Stimulated activated CD4-positive, alpha-beta T cell treated with anti-CD3 and anti-CD28 coated beads, TNF-alpha, amount 100 ng/mL, for 1 hour (primary cell): ENCODE data around the gene IHH.

Source experiments
- DNase-seq, 3 donors: peaks; one replicate each; pipeline ENCODE4 v3.0.0-alpha.2; 2020; ENCODE audit warnings: low read depth in 3 of 3, low spot score in 1 of 3

The IHH gene

GRCh38 chr2:219060821-219061791, at the start of gene IHH:
Gene IHH, minus strand, starts transcription at chr2:219060921. Its CDS starts 454 bp downstream, at chr2:219060467.
- DNase-seq: no peak

GRCh38 chr2:219109471-219109870, 48.8 kb upstream of the IHH start:
- DNase-seq: no peak

GRCh38 chr2:219107758-219108157, 47.0 kb upstream of the IHH start:
- DNase-seq: no peak

- DNase-seq: no peak
These were observed 45.5 kb upstream of the IHH start for GRCh38 chr2:219106251-219106650.

- no peak for DNase-seq
These were observed 43.6 kb upstream of the IHH start for GRCh38 chr2:219104107-219105035.

- no peak for DNase-seq
These were observed 38.6 kb upstream of the IHH start for GRCh38 chr2:219099329-219099728.

- no peak for DNase-seq
These were observed 34.8 kb upstream of the IHH start for GRCh38 chr2:219095406-219095935.

- DNase-seq: no peak
These were observed 33.5 kb upstream of the IHH start for GRCh38 chr2:219094171-219094570.

- DNase-seq: no peak
These were observed 29.9 kb upstream of the IHH start for GRCh38 chr2:219090436-219091299.

GRCh38 chr2:219089330-219089729, 28.6 kb upstream of the IHH start:
- DNase-seq: no peak

GRCh38 chr2:219087848-219088247, 27.1 kb upstream of the IHH start:
- no peak for DNase-seq

- DNase-seq: no peak
These were observed 26.6 kb upstream of the IHH start for GRCh38 chr2:219087361-219087760.

GRCh38 chr2:219086196-219086595, 25.5 kb upstream of the IHH start:
- DNase-seq: no peak

GRCh38 chr2:219084791-219085190, 24.1 kb upstream of the IHH start:
- DNase-seq: no peak

- no peak for DNase-seq
These were observed 21.7 kb upstream of the IHH start for GRCh38 chr2:219082332-219082958.

- DNase-seq: no peak
These were observed 21.1 kb upstream of the IHH start for GRCh38 chr2:219081701-219082331.

GRCh38 chr2:219081096-219081495, 20.4 kb upstream of the IHH start:
- no peak for DNase-seq

GRCh38 chr2:219079417-219079816, 18.7 kb upstream of the IHH start:
- no peak for DNase-seq

GRCh38 chr2:219078951-219079350, 18.2 kb upstream of the IHH start:
- DNase-seq: no peak

GRCh38 chr2:219078126-219078525, 17.4 kb upstream of the IHH start:
- DNase-seq: no peak
